A673 (cell line): ENCODE measurements around the gene KCTD2. TPM values are rescaled to one million over a fixed set of nuclear protein-coding genes. Genes with fewer than 3 reads are reported as not detected.
A peak's percentile ranks its signal among the peaks of the same experiment; 100 is the strongest.

ENCODE experiments used
- BruUV-seq: library from RNA; stranded (reverse); fragments of 400-500 nt; replicated peaks from 2 replicates; lab custom pipeline; 2021; lab: Mats Ljungman, UMichigan
- CTCF ChIA-PET: fragments of 300-600 bp; sonication (Branson Sonifier 250); formaldehyde crosslinking; loops from one replicate; lab custom pipeline; 2022; ENCODE audit warnings: antibody characterized with exemption; lab: Charles Lee
- POLR2A ChIA-PET: fragments of 300-600 bp; sonication (Branson Sonifier 250); formaldehyde crosslinking; loops from one replicate; lab custom pipeline; 2022; ENCODE audit warnings: antibody characterized with exemption; ENCODE audit not compliant: low non-redundant PET; lab: Charles Lee
- DNase-seq: peaks from one replicate; pipeline ENCODE4 v3.0.0-alpha.2; 2015; ENCODE audit warnings: low spot score
- H3K27ac ChIP-seq: fragments of 200-600 bp; sonication (generic); 2 replicates; pipeline ENCODE4 v1.5.1; 2016; ENCODE audit warnings: mixed run types, low read depth, mild to moderate bottlenecking, mixed read lengths, antibody characterized with exemption, low read length; ENCODE audit not compliant: poor library complexity, severe bottlenecking
- H3K27me3 ChIP-seq: fragments of 200-600 bp; sonication (generic); replicated peaks from 2 replicates; pipeline ENCODE4 v1.6.1; 2017; ENCODE audit warnings: mixed run types, low read depth, mild to moderate bottlenecking, mixed read lengths, antibody characterized with exemption, low read length; ENCODE audit not compliant: insufficient read depth, poor library complexity
- H3K36me3 ChIP-seq: fragments of 200-600 bp; sonication (generic); 2 replicates; pipeline ENCODE4 v1.6.1; 2016; ENCODE audit warnings: mixed run types, mild to moderate bottlenecking, mixed read lengths, antibody characterized with exemption, low read length; ENCODE audit not compliant: insufficient read depth, poor library complexity, severe bottlenecking
- H3K4me1 ChIP-seq: fragments of 200-600 bp; sonication (generic); 2 replicates; pipeline ENCODE4 v1.6.1; 2017; ENCODE audit warnings: mixed run types, mild to moderate bottlenecking, mixed read lengths, antibody characterized with exemption, low read length; ENCODE audit not compliant: insufficient read depth, poor library complexity, severe bottlenecking
- H3K4me3 ChIP-seq: fragments of 200-600 bp; sonication (generic); 2 replicates; pipeline ENCODE4 v1.5.1; 2016; ENCODE audit warnings: low read depth, mixed run types, mild to moderate bottlenecking, mixed read lengths, low read length; ENCODE audit not compliant: poor library complexity, severe bottlenecking
- H3K9me3 ChIP-seq: fragments of 200-600 bp; sonication (generic); 2 replicates; pipeline ENCODE4 v1.6.1; 2016; ENCODE audit warnings: mixed run types, low read depth, mild to moderate bottlenecking, mixed read lengths, antibody characterized with exemption, low read length; ENCODE audit not compliant: poor library complexity, severe bottlenecking
- CTCF ChIP-seq: fragments of 300-800, 200-600 bp; sonication (generic); conservative IDR thresholded peaks from 2 replicates; pipeline ENCODE4 v1.5.1; 2017; ENCODE audit warnings: low read depth, mild to moderate bottlenecking, antibody characterized with exemption, low read length, moderate library complexity, mixed read lengths
- EZH2 ChIP-seq: fragments of 200-600 bp; sonication (generic); IDR thresholded peaks from 2 replicates; pipeline ENCODE4 v1.6.1; 2017; ENCODE audit warnings: borderline replicate concordance, low read depth, mild to moderate bottlenecking, mixed read lengths, antibody characterized with exemption, low read length; ENCODE audit not compliant: poor library complexity, severe bottlenecking
- intact Hi-C: fragments of 100-400 bp; cut with micrococcal nuclease; formaldehyde crosslinking; loops from one replicate; pipeline ENCODE4 v1.10.0; 2022; ENCODE audit not compliant: unreplicated experiment
- total RNA-seq: library from RNA; stranded (reverse); gene quantifications from 2 replicates; pipeline ENCODE4 v1.2.3, GENCODE V29; 2021

KCTD2 gene
- total RNA-seq, 1 experiment from 2014 or later = 25.6 TPM

- no peak for DNase-seq
- Histone ChIP-seq H3K4me3 (no peak overlapping the region), H3K36me3 (peaks cover 35% of the 10 kb centered on the region), H3K27me3 (no peaks in the 10 kb centered on the region), H3K9me3 (no peaks in the 10 kb centered on the region), H3K27ac (no peak overlapping the region), H3K4me1 (no peaks in the 10 kb centered on the region)
- no TSS peak for BruUV-seq
- intact Hi-C loops = no loop called here
- no peak for TF ChIP-seq EZH2
- TF ChIP-seq CTCF = no peak
- POLR2A ChIA-PET = no interaction called here
- CTCF ChIA-PET = interaction anchor here (0.5 to 0.6 kb wide), 2 partner anchors 127 to 140 kb away, joined by 5 to 9 read pairs; no protein-coding TSS in a partner anchor
These were observed 16.2 kb downstream of the KCTD2 start for GRCh38 chr17:75063201-75063600.

GRCh38 chr17:75063626-75064025, 16.6 kb downstream of the KCTD2 start:
- BruUV-seq = no TSS peak
- TF ChIP-seq CTCF (no peak), EZH2 (no peak)
- POLR2A ChIA-PET = no interaction called here
- no peak overlapping the region for H3K27ac ChIP-seq
- no peaks in the 10 kb centered on the region for H3K9me3 ChIP-seq
- CTCF ChIA-PET = no interaction called here
- no peak overlapping the region for H3K4me3 ChIP-seq
- DNase-seq = no peak
- H3K27me3 ChIP-seq = no peaks in the 10 kb centered on the region
- no peaks in the 10 kb centered on the region for H3K4me1 ChIP-seq
- H3K36me3 ChIP-seq = peaks cover 35% of the 10 kb centered on the region
- intact Hi-C loops = no loop called here

- CTCF ChIA-PET = interaction anchor here (1.0 kb wide), 1 partner anchor 10 kb away, joined by 3 read pairs; no protein-coding TSS in a partner anchor
- peaks cover 35% of the 10 kb centered on the region for H3K36me3 ChIP-seq
These were observed 17.0 kb downstream of the KCTD2 start for GRCh38 chr17:75064040-75064439.

More at GRCh38 chr17:75064040-75064439, 17.0 kb downstream of the KCTD2 start:
- H3K4me1 ChIP-seq = no peaks in the 10 kb centered on the region
- no peak for DNase-seq
- H3K9me3 ChIP-seq = no peaks in the 10 kb centered on the region
- H3K27ac ChIP-seq = no peak overlapping the region
- POLR2A ChIA-PET = no interaction called here
- TF ChIP-seq CTCF = no peak
- no peak for TF ChIP-seq EZH2
- TSS peak; percentile 16 for BruUV-seq
- intact Hi-C loops = no loop called here
- no peaks in the 10 kb centered on the region for H3K27me3 ChIP-seq
- H3K4me3 ChIP-seq = no peak overlapping the region
